NCI-H1417 treated with DMSO at 0.1 percent for 48 hours (cell line): Measurements from ENCODE around the gene ADAM19.
"Not testable (repeated sequence)": the region's sequence is repeated elsewhere in the genome, so short reads cannot be mapped to it uniquely, and the experiment has no call there.

Experiments used
- DNase-seq: peaks from one replicate; lab custom pipeline; 2025; lab: John Stamatoyannopoulos, UW

Gene ADAM19

DNA sequence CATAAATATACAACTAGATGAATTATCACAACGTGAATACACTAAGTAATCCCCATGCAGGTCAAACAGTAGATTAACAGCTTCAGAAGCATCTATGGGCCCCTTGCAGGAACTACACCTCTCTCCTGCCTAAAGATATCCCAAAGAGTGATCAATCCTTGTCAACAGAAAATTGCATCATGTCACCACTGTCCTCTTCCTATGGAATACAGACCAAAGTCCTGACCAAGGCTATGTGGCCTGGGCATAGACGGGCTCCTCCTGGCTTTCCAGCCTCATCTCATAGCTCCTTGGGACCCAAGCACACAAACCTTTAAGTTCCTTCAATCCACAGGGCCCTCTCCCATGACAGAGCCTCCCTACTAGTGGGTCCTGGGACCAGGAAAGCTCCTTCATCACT lies 90.2 kb downstream of the ADAM19 start:
- DNase-seq, result no peak

DNA sequence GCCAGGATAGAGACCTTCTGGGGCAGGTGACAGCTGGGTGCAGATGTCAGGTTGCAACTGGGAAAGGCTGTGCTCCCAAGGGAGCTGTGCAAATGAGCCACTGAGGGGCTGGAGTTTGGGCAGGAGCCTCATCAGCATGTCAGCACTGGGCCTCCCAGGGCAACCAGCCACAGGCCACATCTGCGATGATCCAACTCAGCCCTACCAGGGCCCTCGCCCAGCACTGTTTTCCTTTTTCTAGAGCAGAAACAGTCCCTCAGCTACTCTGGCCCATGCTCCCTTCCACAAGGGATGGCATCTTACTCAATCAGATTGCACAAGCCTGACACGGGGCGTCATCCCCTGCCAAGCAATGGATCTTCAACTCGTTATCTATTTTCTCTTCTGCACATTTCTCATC lies 90.8 kb downstream of the ADAM19 start:
- no peak for DNase-seq

DNA sequence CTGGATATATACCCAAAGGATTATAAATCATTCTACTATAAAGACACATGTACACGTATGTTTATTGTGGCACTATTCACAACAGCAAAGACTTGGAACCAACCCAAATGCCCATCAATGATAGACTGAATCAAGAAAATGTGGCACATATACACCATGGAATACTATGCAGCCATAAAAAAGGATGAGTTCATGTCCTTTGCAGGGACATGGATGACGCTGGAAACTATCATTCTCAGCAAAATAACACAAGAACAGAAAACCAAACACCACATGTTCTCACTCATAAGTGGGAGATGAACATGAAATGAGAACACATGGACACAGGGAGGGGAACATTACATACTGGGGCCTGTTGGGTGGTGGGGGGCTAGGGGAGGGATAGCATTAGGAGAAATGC lies 92.9 kb downstream of the ADAM19 start:
- not testable (repeated sequence) for DNase-seq

DNA sequence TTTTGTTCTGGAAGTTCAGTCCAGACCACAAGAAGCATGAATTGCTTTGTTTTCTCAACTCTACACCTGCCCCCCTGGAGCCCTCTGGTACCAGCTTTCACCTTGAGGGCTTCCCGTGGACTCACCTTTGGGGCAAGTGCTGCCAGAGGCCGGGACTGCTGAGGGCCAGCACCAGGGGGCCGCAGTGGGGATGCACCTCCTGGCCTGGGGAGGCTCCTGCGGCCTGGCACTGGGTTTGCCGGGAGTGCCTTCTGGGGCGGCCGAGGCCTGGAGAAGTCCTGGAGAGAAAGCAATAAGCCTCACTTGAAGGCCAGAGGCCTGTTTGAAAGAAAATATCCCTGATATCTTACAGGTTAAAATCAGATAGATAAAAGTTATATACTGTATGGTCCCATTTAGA lies 93.9 kb downstream of the ADAM19 start:
- no peak for DNase-seq

DNA sequence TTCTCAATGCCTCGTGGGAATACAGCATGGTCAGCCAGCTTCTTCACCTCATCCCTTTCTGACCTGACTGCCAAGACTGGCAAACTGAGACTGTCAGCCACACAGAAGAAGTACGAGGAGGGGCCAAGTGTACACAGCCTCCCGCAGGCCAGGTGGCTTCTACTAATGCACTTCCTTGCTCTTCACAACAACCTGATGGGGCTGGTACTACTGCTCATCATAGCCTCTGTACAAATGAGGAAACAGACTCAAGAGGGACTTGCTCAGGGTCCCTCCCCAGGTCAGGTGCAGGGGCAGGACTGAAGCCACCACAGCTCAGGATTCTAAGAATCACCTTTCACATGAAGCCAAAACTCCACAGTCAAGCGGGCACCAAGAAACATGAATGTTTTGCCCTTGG lies 94.3 kb downstream of the ADAM19 start:
- DNase-seq, result no peak

DNA sequence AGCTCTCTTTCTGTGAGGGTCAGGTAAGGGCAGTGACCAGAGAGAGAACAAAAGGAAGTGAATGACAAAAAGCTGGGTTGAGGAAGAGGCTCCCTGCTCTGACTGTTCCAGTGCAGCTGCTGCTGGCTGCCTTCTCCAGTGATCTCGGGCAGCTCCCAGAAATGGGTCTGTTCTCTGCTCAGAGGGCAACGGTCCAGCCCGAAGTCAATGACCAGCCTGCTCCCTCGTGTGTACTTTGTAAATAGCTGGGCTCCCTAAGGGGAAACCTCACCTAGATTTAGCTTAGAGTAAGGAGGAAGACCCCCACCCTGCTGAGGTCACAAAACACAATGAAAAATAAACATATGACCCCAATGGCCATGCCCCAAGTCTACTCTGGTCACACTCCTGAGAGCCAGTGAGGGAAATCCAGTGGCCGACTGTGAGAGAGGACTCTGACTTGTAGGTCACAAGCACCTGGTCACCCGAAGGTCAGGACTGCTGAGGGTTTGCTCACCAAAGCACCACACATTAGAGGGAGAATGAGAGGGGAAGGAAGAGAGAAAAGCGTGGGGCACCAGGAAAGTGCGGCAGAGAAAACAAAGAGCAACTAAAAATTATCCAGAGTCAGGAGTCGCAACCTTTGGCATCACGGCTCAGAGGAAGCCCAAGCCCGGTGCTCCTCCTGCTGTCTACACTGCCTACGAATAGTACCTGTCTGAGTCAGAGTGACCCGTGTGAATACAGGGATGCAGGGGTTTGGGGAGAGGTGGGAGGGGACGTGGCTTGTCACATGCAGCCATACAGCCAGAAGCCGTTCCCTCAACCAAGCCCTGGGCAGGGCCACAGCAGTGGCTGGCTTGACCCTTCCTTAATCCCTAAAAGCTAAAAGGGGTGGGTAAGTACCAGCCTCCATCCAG lies 95.7 kb downstream of the ADAM19 start:
- no peak for DNase-seq

DNA sequence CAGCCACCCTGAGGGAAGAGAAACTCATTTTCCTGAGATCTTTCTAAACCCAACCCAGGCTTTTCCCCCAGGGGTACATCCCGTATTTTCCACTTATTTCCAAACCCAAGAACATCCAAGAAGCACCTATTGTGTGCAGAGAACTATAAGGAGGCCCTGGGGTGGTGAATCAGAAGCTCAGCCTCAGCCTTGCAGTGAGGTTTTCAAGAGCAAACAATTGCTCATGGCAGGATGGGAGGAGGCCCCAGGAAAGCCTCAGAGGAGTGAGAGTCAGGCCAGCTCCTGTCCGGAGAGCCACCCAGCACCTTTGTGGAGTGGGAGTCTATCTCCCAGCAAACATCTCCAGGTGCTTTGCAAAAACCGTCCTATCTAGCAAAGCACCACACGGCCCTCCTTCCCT lies 96.4 kb downstream of the ADAM19 start:
- DNase-seq, result no peak

DNA sequence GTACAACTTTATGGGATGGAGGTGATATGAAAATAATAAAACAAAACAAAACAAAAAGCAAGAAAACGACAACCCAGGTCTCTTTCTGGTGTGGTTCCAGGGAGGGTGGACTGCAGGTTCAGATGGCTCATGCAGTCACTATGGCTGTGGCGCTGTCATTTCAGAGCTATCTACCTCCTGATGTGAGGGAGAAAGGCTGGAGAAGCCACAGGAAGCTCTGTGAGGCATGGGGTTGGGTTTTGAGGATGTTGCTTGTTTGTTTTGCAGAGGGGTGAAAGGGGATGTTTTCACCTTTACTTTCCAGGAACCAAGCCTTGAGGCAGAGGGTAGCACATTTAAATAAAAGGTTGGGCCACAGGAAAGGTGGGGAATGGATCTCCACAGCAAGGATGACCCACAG lies 96.8 kb downstream of the ADAM19 start:
- no peak for DNase-seq

DNA sequence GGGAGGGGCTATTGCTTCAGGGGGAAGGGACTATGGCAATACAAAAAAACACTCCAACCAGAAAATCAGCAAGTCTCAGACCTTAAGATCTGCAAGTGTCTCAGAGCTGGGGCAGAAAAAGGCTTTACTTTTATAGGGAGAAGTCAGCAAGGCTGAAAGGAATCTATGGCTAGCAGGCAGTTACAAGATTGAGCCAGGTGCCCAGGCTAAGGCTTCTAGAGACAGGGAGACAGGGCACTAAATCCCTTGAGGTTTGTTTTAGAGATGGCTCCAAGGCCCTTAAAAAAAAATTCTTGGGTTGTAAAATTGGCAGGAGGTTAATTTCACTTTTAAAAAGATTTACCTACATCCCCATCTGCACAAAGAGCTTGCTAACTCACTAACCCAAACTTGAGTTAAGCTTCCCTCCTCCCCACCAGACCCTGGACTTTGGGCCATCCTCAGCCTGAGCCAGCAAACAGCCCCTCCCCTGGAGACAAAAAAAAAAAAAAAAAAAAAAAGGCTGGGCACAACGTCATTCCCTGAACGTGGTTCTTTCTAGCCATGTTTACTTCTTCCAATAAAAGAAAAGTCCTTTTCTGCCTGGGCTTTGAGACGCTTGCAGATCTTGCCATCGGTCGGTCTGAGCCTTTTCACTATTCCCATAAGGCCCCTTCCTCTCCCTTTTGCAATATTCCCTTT lies 97.6 kb downstream of the ADAM19 start:
- DNase-seq, result no peak

DNA sequence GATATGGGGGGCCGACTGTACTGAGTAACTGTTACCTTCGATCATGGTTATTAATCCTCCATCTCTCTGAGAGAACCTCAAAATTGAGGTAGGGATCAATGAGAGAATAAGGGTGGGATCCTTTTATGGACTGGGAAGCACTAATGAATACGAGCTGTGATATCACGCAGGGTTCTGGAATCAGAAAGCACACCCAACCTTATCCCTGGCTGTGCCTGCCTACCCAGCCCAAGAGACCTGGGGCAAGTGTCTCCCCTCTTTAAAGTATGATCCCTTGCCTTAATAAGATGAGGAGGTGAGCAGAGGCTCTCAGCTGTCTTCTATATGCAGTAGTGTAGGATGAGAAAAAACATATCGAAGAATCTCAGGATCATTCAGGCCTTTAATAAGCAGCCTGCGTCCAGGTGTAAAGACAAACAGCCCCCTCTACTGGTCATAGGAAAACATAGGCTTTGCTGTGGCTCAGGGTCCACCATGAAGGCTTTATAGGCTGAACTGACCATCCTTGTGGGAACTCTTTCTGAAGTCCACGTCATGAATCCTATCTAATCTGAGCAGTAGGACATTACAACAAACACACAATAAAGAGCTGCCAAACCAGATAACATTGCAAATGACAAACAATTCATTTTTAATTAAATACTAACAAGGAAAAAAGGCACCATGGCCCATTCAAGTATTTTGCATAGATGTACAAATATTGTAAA lies 98.7 kb downstream of the ADAM19 start:
- no peak for DNase-seq

DNA sequence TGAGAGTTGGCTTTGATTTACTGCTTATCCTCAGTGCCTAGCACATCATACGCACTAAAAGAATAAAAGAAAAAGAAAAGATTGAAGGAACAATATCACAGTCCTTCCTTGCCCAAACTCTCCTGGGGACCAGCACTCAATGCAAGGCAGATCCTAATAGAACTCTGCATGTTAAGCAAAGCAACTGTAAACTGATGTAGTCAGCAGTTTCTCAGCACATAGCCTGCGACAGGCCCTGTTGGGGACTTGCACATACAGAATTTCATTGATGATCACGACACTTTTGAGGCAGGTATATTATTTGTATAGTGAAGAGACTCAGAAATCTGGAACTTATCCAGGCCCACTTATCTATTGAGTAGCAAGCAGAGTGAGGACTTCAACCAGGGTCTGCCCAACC lies 100.1 kb downstream of the ADAM19 start:
- DNase-seq, result no peak

DNA sequence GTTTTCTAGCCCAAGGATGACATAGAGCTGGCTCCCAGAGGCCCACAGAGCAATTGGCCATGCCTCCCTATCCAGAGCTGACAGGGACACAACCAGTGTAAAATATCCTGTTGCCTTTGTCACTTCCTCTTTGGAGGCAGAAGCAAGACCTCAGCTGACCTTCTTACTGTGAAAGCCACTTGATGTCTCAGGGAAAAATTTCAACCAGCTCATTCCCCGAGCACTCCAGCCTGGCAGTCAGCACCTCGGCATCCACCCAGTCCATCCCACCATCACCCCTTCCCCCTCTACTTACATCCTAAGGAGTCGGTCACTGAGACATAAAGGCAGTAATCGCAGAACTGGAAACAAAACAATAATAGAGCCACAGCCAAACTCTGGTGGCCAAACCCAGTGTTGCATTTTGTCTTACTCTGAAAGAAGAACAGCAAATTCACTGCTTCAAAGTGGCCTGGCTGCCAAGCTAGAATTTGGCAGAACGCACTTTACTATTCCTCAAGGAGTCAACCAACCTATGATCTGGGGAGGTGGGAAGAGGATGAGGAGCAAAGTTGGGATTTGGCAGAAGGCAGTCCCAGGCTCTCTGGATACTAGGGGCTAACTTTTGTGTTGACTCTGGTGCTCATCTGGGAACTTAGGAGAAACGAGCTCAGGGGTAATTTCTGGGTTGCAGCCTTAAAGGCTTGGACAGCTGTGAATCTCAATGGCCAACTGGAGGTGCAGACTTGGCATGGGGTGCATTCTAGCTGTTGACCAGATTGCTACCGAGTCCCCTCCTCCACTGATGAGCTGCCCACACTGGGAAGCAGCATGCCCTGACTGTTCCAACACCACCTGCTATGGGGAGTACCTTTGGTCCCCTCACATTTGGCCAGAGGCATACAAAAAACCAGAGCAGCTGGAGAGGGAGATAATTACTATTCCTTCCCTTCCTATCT lies 101.9 kb downstream of the ADAM19 start:
- no peak for DNase-seq

DNA sequence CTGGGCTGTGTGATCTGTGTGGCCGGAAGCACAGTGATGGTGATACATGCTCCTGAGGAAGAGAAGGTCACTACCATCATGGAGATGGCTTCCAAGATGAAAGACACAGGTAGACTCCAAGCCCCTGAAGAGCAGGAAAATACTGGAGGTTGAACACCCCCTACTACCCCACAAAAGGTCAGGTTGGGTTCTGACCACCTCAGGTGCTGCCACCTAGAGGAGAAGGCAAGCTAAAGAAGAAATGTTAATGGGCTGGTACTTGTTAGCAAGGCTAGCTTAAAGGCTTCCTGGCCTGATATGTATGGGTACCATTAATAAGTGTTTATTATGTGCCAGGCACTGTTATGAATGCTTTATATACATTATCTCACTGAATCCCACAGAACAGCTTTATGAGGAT lies 103.9 kb downstream of the ADAM19 start:
- DNase-seq, result no peak

DNA sequence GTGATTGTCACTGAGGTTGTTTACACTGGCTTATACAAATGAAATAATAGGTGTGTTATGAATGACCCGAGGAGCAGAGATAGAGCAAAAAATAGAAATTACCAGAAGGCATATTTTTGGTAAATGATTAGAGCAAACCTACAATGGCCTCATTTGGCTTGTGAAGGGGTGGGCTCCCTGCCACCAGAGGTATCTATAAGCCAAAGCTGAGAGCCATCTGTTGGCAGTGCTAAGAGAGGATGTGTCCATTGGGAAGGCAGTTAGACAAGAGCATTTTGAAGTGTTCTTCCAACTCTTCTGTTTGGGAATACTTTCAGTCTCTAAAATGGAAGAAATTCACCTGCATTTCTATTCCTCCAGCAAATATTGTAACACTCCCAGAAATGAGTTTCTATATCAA lies 104.9 kb downstream of the ADAM19 start:
- DNase-seq, result no peak

DNA sequence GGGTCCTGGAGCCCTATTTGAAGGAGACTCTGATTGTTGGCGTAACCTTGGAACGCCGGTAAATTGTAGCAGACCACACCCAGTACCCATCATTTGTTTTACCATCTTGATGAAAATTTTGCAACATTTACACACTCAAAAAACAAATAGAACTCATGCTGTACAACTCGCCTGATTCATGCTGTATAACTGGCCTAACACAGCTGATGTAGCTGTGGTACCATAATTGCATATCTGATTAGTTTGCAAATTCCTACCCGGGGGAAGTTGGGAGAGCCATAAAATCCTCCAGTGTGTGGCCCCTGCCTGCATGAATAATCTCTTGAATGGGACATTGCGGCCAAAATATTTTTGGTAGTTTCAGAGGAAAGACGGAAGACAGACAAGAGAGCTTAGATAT lies 105.9 kb downstream of the ADAM19 start:
- DNase-seq, result no peak

DNA sequence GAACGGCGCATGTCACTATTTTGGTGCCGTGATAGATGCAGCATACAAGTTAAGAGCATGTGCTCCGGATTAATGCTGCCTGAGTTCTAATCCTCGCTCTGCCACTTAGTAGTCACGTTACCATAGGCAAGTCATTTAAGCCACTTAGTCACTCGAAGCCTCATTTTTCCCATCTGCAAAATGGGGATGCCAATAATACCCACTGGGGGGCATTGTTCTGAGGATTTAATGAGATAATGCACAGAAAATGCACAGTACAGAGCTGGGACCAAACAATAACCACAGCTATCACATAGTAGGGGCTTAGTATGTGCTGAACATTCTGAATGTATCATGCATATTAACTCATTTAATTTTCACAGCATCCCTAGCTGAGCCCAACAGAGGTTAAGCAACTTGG lies 106.5 kb downstream of the ADAM19 start:
- DNase-seq, result no peak

DNA sequence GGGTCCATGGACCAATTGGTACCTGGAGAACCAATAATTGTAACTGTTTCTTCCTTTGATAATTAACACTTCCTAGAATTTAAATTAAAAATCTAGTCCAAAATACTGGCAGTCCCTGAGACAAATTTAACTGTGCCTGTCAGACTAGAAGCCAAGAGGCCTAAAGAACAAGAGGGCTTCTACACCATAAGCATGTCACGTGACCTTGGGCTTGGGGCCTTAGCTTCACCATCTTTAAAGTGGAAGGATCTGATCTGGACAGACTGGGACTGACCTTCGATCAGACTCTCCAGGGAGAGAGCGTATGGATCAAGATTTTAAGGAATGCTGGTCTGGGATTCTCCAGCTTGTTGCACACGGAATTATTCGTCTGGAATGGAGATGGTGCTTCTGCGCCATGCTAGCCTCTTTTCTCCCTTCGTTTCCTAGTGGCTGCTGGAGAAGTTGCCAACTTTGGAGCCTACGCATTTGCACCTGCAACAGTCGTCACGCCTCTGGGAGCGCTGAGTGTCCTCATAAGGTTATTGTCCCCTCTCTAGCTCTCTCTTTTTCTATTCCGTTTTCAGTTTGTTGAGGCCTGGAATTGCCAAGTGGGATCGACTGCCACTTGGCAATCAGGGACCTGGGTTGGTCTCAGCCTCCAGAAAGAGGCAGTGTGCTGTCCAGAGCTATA lies 107.1 kb downstream of the ADAM19 start:
- no peak for DNase-seq

DNA sequence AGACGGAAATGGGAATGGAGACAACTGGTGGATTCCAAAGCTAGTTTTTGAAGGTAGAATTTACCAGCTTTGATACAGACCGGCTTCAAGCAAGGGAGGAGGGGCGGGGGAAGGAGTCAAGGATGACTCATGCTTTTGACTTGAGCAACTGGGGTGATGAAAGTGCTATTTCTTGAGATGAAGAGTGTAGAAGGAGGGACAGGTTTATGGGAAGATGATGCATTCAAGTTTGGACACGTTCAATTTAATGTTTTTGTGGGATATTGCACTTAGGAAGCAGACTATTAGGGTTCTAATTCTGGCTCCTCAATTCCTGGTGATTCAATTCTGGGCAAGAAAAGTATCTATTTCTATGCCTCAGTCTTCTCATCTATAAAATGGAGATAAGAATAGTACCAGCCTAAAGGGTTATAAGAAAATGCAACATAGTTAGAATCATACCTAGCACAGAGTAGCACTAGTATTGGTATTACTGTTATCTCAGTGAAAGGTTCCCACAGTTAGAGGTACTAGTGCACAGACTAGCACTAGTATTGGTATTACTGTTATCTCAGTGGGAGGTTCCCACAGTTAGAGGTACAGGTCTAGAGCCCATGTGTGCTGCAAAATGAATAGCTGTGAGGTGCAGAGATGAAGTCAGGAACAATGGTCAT lies 110.9 kb downstream of the ADAM19 start:
- no peak for DNase-seq

DNA sequence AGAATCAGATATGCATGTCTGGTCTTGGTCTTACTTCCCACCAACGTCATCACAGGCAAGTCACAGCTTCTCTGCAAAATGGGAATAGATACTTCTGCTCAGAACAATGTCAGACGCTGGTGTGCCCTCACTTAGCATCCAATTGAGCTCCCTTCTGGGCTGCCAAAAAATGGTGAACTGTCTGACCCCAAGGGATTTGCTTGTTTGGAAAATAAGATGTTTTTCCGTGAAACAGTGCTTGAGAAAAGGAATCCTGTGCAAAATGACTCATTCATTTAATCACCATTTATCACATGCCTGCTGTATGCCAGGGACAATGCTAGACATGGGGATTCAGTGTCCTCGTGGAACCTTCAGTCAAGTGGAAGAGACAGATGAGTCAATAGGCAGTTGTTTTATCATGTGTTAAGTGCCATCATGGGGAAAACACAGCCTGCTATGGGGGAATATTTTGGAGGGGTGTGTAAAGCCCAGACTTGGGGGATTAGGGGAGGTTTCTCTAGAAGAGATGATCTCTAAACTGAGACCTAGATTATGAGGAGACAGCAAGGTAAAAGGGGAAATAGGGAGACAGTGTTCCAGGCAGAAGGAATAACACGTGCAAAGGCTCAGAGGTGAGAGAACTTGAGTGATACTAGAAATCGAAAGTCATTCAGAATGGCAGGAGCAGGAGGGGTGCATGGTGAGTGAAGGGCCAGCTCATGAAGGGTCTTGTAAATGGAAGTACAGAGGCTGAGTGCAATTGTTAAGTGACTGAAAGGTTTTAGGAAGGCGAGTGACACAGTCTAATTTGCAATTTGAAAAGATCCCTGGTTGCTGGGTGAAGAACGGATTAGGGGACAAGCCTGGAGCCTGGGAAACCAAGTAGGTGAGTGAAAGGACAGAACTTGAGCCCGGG lies 111.7 kb downstream of the ADAM19 start:
- DNase-seq, result no peak

DNA sequence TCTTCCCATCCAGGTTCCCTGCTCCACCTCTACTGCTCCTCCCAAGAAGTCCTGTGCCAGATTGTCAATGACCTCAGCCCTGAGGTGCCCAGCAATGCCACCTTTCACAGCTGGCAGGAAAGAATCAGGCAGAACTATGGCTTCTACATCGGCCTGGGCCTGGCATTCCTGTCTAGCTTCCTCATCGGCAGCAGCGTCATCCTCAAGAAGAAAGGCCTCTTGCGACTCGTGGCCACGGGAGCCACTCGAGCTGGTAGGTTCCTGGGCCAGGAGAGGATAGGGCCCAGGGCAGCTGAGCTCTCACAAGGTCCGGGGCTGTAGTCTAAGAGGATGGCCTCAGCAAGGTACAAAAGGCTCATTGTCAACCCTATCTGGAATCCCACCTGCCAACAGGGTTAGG lies 112.5 kb downstream of the ADAM19 start:
- no peak for DNase-seq
